ENCODE data around the gene GLRX2.

The GLRX2 gene

GRCh38 chr1:193060938-193061337 lies 44.3 kb downstream of the GLRX2 start:
- Histone ChIP-seq H3K9me3 (ENCODE audit: insufficient read depth, low read length) (no peaks in the 10 kb centered on the region), H4K20me1 (ENCODE audit: low read depth, low read length) (0 out of 2 replicates have a peak, but pooled peaks cover 8% of the 10 kb centered on the region), H3F3A (ENCODE audit: insufficient read depth) (peaks cover 22% of the 10 kb centered on the region), H3K9ac (ENCODE audit: low read length) (peak overlapping the region; percentile 92), H3K36me3 (ENCODE audit: low read length) (peaks cover 20% of the 10 kb centered on the region), H2AFZ (ENCODE audit: low read depth, low read length, severe bottlenecking) (no peak overlapping the region), H3K9me2 (replicated peaks; ENCODE audit: insufficient read depth, low read length) (no peaks in the 10 kb centered on the region), H3K27me3 (ENCODE audit: low read length) (no peaks in the 10 kb centered on the region), H3K27ac (ENCODE audit: low read depth, low read length) (no peak overlapping the region), H3K4me3 (ENCODE audit: insufficient read depth, low read length, poor library complexity, severe bottlenecking) (peak overlapping the region; percentile 81), H3K79me2 (ENCODE audit: insufficient read depth, low read length) (peaks cover 96% of the 10 kb centered on the region), H3K4me2 (ENCODE audit: low read depth, low read length, poor library complexity, severe bottlenecking) (peak overlapping the region; percentile 100)
- TF ChIP-seq EZH2phosphoT487 (conservative IDR thresholded peaks at IDR 0.05; ENCODE audit: low read length) (no peak), CTCF (IDR thresholded peaks at IDR 0.05; ENCODE audit: insufficient read depth, low read length, poor library complexity, severe bottlenecking) (no peak)

- H2AFZ ChIP-seq (ENCODE audit: low read depth, low read length, severe bottlenecking) = no peak overlapping the region
- H3K36me3 ChIP-seq (ENCODE audit: low read length) = peaks cover 23% of the 10 kb centered on the region
- H3K27me3 ChIP-seq (ENCODE audit: low read length) = no peaks in the 10 kb centered on the region
- peaks cover 96% of the 10 kb centered on the region for H3K79me2 ChIP-seq (ENCODE audit: insufficient read depth, low read length)
- no peak overlapping the region for H3K27ac ChIP-seq (ENCODE audit: low read depth, low read length)
- H3K9me2 ChIP-seq (replicated peaks; ENCODE audit: insufficient read depth, low read length) = no peaks in the 10 kb centered on the region
- peak overlapping the region; percentile 92 for H3K9ac ChIP-seq (ENCODE audit: low read length)
- peak overlapping the region; percentile 81 for H3K4me3 ChIP-seq (ENCODE audit: insufficient read depth, low read length, poor library complexity, severe bottlenecking)
- no peaks in the 10 kb centered on the region for H3K9me3 ChIP-seq (ENCODE audit: insufficient read depth, low read length)
- no peak for TF ChIP-seq EZH2phosphoT487 (conservative IDR thresholded peaks at IDR 0.05; ENCODE audit: low read length)
- no peak for TF ChIP-seq CTCF (IDR thresholded peaks at IDR 0.05; ENCODE audit: insufficient read depth, low read length, poor library complexity, severe bottlenecking)
- H3F3A ChIP-seq (ENCODE audit: insufficient read depth) = peaks cover 22% of the 10 kb centered on the region
- peak overlapping the region; percentile 100 for H3K4me2 ChIP-seq (ENCODE audit: low read depth, low read length, poor library complexity, severe bottlenecking)
- H4K20me1 ChIP-seq (ENCODE audit: low read depth, low read length) = 0 out of 2 replicates have a peak, but pooled peaks cover 8% of the 10 kb centered on the region
Measured at GRCh38 chr1:193060406-193060805, 44.8 kb downstream of the GLRX2 start.

- Histone ChIP-seq H4K20me1 (ENCODE audit: low read depth, low read length) (0 out of 2 replicates have a peak, but pooled peaks cover 8% of the 10 kb centered on the region), H3K36me3 (ENCODE audit: low read length) (peaks cover 24% of the 10 kb centered on the region), H3K4me2 (ENCODE audit: low read depth, low read length, poor library complexity, severe bottlenecking) (peak overlapping the region; percentile 100), H3K9me2 (replicated peaks; ENCODE audit: insufficient read depth, low read length) (no peaks in the 10 kb centered on the region), H3K4me3 (ENCODE audit: insufficient read depth, low read length, poor library complexity, severe bottlenecking) (peak overlapping the region; percentile 81), H3K9ac (ENCODE audit: low read length) (peak overlapping the region; percentile 92), H3F3A (ENCODE audit: insufficient read depth) (peaks cover 22% of the 10 kb centered on the region), H3K27me3 (ENCODE audit: low read length) (no peaks in the 10 kb centered on the region), H2AFZ (ENCODE audit: low read depth, low read length, severe bottlenecking) (peak overlapping the region; percentile 78), H3K79me2 (ENCODE audit: insufficient read depth, low read length) (peaks cover 96% of the 10 kb centered on the region), H3K27ac (ENCODE audit: low read depth, low read length) (peak overlapping the region; percentile 77), H3K9me3 (ENCODE audit: insufficient read depth, low read length) (no peaks in the 10 kb centered on the region)
- no peak for TF ChIP-seq EZH2phosphoT487 (conservative IDR thresholded peaks at IDR 0.05; ENCODE audit: low read length)
- TF ChIP-seq CTCF (IDR thresholded peaks at IDR 0.05; ENCODE audit: insufficient read depth, low read length, poor library complexity, severe bottlenecking) = no peak
Measured at GRCh38 chr1:193060115-193060403, 45.2 kb downstream of the GLRX2 start.

Measured in SU-DHL-6 (cell line).